ENCODE measurements around the gene IFNL4. TPM values are rescaled to one million over a fixed set of nuclear protein-coding genes. Genes with fewer than 3 reads are reported as not detected.

The IFNL4 gene
- total RNA-seq (2013; cell fraction: nucleolus; rRNA removed) = not detected in 2 replicates
- total RNA-seq (2014; rRNA removed) = not detected in 2 replicates
- total RNA-seq (2014; rRNA removed; fragmentation: Illumina TruSeq; extraction: Trizol) = not detected in 2 replicates
- not detected in 2 replicates for total RNA-seq (2021)
- polyA plus RNA-seq (2011; ENCODE audit: low read depth) = not detected
- polyA plus RNA-seq (2011; rRNA removed) = not detected in 2 replicates
- polyA plus RNA-seq (2011; cell fraction: cytosol; rRNA removed) = not detected in 2 replicates
- polyA plus RNA-seq (2011; cell fraction: nucleus; rRNA removed) = not detected in 2 replicates
- polyA plus RNA-seq (2012) = not detected in 2 replicates
- not detected in 2 replicates for polyA plus RNA-seq (2014; fragmentation: Illumina TruSeq; extraction: Trizol)
- polyA plus RNA-seq (2014; fragmentation: Nextera tagmentation; extraction: Ambion mirVana) = not detected
- polyA plus RNA-seq (2014; rRNA removed) = not detected in 2 replicates
- not detected for polyA plus RNA-seq (2016; fragmentation: Nextera tagmentation; extraction: Ambion mirVana)
- not detected in 2 replicates for polyA minus RNA-seq (2011; rRNA and poly(A)+ RNA removed)
- polyA minus RNA-seq (2011; cell fraction: cytosol; rRNA and poly(A)+ RNA removed) = not detected in 2 replicates
- polyA minus RNA-seq (2011; cell fraction: nucleus; rRNA and poly(A)+ RNA removed) = not detected in 2 replicates
- Bru-seq, nascent RNA = not detected
- BruChase-seq, experiment 1, labeled RNA remaining after a 6-hour chase = not detected
- BruChase-seq, experiment 2, labeled RNA remaining after a 2-hour chase = not detected
- long read RNA-seq, experiment 1 = 0 reads
- long read RNA-seq, experiment 2 = 0 reads

DNA sequence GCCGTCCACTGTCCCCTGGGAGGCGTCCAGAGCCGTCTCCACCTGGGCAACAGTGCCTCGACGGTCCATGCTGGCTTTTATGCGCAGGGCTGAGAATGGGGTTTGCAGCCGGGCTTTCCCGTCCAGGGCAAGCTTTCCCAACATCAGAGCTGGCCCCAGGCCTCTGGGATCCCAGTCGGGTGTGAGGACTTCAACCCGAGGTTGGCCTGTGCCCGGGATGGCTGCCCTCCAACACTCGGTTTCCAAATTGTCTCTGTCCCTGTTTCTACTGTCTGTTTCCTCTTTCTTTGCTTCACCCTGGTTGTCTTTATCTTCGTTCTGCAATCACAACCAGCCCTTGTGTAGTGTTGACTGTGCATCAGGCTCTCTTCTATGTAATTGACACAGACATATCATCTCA, at the start of gene IFNL4:
IFNL4 (minus strand) TSS at position 51 of the 400 bp plus-strand sequence.
- in situ Hi-C loops (cut with MboI) (no loop called here), intact Hi-C loops (cut with micrococcal nuclease; ENCODE audit: unreplicated experiment) (no loop called here)
- ChIA-PET RAD21 (ENCODE audit: unreplicated experiment) (no interaction called here), POLR2A (no interaction called here), CTCF (no interaction called here), SMC1A (ENCODE audit: uncharacterized antibody, unreplicated experiment) (no interaction called here)
- no TSS peak for BruUV-seq (replicated peaks)
- H3K9ac ChIP-seq (ENCODE audit: control insufficient read depth, insufficient read depth, low read length) = no peak within 1 kb of the TSS
- H3K4me2 ChIP-seq (ENCODE audit: control insufficient read depth, insufficient read depth) = no peak within 1 kb of the TSS
- H3K27ac ChIP-seq (ENCODE audit: control insufficient read depth, insufficient read depth) = no peak within 1 kb of the TSS
- WGBS (ENCODE audit: insufficient coverage, insufficient replicate concordance, low lambda C conversion rate, missing lambda C conversion rate) = 40% methylated on average over 13 of the region's 13 CpGs
- H4K20me1 ChIP-seq (ENCODE audit: control insufficient read depth, insufficient read depth) = no peaks in the 10 kb centered on the region
- H3K36me3 ChIP-seq (ENCODE audit: control insufficient read depth in 2 of 2, insufficient read depth in 2 of 2, low read length in 1 of 2) = no peaks in the 10 kb centered on the region
- no peak within 1 kb of the TSS for H3K4me3 ChIP-seq
- no peak within 1 kb of the TSS for H2AFZ ChIP-seq (ENCODE audit: control insufficient read depth, low read depth, low read length)
- DNase-seq (ENCODE audit: low read depth, low spot score) (no peak), ATAC-seq (no peak), FAIRE-seq (no peak)
- no peaks in the 10 kb centered on the region for H3K4me1 ChIP-seq (ENCODE audit: control insufficient read depth, insufficient read depth, low read length)
- H3K27me3 ChIP-seq (replicated peaks in 1 of 2; ENCODE audit: control insufficient read depth in 2 of 2, insufficient read depth in 2 of 2, low read length in 1 of 2) = peaks cover 2% of the 10 kb centered on the region in 2 experiments; a peak in 3 of 4 replicates
- TF ChIP-seq BCL3 (IDR thresholded peaks at IDR 0.05; ENCODE audit: borderline replicate concordance, insufficient read depth, low read depth, low read length, poor library complexity, severe bottlenecking) = no peak
- no peak for TF ChIP-seq SRF (IDR thresholded peaks at IDR 0.05; ENCODE audit: low read depth in 2 of 2, low read length in 2 of 2)
- no peak for TF ChIP-seq CUX1 (IDR thresholded peaks at IDR 0.05; ENCODE audit: insufficient replicate concordance, low read depth, low read length)
- TF ChIP-seq CBX5 (IDR thresholded peaks at IDR 0.05; ENCODE audit: low read depth) = no peak
- H3K9me3 ChIP-seq (replicated peaks; ENCODE audit: control insufficient read depth, insufficient read depth, low read length) = no peaks in the 10 kb centered on the region
- no peaks in the 10 kb centered on the region for H3K79me2 ChIP-seq (ENCODE audit: control insufficient read depth, insufficient read depth, low read length)
